22Rv1 (cell line): ENCODE data around the gene LRMDA.

Source experiments
- H3K27ac ChIP-seq: fragments of 450-650 bp; 2 replicates; pipeline ENCODE4 v1.5.1; 2017
- ZFX ChIP-seq: fragments of 450-650 bp; IDR thresholded peaks from 2 replicates; pipeline ENCODE4 v1.6.1; 2017; ENCODE audit warnings: antibody characterized with exemption, borderline replicate concordance
- TF ChIP-seq, protein P1 (sequence below): fragments of 450-650 bp; IDR thresholded peaks from 2 replicates; pipeline ENCODE4 v1.5.1; 2017; ENCODE audit warnings: mild to moderate bottlenecking

The LRMDA gene

DNA sequence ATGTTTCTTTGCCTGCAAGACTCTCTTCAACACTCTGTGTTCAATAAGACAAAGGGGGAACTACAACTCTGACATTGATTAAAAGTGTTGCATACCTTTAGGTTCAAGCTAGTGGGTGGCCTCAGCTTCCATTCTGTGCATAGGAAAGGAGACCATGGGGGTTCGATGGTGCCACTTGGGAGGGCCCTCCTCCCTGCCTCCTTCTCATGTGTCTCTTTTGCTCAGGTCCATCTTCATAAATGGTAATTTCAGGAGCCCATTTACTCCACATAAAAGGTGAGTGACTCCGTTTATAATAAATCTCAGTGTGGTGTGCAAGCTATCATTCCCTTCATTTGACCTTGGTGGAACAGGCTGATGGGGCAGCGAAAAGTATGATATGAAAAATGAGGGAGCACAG, 285.1 kb downstream of the LRMDA start:
- TF ChIP-seq, protein P1, sequence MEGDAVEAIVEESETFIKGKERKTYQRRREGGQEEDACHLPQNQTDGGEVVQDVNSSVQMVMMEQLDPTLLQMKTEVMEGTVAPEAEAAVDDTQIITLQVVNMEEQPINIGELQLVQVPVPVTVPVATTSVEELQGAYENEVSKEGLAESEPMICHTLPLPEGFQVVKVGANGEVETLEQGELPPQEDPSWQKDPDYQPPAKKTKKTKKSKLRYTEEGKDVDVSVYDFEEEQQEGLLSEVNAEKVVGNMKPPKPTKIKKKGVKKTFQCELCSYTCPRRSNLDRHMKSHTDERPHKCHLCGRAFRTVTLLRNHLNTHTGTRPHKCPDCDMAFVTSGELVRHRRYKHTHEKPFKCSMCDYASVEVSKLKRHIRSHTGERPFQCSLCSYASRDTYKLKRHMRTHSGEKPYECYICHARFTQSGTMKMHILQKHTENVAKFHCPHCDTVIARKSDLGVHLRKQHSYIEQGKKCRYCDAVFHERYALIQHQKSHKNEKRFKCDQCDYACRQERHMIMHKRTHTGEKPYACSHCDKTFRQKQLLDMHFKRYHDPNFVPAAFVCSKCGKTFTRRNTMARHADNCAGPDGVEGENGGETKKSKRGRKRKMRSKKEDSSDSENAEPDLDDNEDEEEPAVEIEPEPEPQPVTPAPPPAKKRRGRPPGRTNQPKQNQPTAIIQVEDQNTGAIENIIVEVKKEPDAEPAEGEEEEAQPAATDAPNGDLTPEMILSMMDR = no peak
- no peak for TF ChIP-seq ZFX
- H3K27ac ChIP-seq = no peak overlapping the region

DNA sequence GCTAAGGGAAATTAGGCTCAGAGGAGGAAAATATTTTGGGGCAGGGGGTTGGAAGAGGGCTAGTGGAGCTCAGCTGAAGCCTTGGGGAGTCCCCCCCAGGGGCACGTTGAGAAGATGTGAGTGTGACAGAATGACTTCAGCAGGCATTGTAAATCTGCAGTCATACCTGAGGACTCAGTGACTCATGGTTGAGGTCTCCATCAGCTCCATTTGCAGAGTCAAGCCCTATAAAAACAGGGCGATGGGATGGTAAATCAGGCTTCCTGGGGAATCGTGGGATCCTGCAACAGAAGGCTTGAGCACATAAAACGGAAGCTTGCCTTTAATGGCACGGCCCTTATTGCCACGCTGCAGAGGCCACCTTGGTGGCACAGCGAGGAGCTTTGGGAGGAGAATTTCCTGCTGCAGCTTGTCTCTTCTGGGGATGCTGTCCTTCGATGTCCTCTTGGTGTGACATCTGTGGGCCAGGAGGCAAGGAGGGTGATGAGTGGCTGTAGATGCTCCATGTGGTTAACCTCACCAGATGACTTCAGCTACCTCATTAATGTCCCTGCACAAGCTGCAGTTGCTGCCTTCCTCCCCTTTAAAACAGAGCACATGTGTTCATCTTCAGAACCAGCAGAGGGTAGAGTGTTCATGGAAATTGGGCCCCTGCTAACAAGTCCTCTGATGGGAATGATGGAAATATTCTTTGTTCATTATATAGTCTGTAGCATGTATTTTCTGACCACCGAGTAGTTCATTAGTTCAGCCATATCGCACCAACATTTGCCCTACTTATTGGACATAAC, 285.9 kb downstream of the LRMDA start:
- H3K27ac ChIP-seq = no peak overlapping the region
- TF ChIP-seq, protein P1 = no peak
- no peak for TF ChIP-seq ZFX

DNA sequence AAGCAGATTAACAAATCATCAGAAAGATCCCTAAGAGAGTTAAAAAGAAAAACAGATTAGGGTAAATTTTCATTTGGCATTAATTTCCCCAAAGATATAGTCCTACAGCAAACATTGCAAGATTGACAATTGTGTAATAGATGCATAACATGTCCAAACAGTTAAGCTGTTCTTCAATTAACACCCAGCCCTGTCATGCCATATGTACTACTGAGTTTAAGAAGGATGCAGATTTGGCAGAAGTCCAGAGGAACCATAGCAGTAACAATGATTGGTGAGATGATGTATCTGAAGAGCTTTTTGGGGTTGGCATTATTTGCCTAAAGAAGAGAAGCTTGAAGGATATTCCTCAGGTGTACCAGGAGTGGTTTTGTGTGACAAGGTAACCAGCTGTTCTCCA, 287.6 kb downstream of the LRMDA start:
- TF ChIP-seq, protein P1 = no peak
- no peak for TF ChIP-seq ZFX
- no peak overlapping the region for H3K27ac ChIP-seq

DNA sequence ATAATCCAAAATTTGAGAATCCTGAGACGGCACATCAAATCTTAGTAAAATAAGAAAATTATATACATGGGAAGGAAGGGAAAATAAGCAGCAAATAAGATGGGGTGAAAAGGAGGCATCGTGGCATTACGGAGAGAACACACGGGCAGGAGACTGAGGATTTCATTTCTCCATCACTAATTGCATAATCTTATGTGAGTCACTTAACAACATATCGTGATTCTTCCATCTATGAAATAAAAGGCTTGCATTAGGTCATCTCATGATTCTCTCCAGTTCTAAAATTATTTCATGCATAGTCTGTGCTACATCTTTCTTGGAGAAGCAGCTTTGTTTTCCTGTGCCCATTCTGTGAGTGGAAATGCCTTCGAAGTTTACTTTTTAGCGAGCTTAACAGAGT, 288.7 kb downstream of the LRMDA start:
- H3K27ac ChIP-seq = no peak overlapping the region
- TF ChIP-seq, protein P1 = no peak
- no peak for TF ChIP-seq ZFX

DNA sequence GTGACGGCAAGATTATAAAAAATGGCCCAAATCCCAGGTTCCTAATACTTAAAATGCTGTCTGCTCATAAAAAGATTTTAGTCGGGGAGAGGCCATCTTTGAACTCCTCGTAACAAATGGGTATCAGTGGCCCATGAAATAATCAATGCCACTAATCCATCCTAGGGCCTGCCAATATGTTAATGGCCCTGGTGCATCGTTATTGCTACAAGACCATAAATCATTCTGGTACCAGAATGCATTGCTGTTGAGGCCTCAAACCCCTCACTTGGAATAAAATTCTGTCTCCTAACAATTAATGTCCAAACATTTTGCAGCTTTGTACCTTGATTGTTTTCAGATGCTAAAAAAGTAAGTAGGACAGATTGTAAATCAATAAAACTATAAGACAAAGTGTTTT, 290.6 kb downstream of the LRMDA start:
- TF ChIP-seq, protein P1 = no peak
- TF ChIP-seq ZFX = no peak
- no peak overlapping the region for H3K27ac ChIP-seq

DNA sequence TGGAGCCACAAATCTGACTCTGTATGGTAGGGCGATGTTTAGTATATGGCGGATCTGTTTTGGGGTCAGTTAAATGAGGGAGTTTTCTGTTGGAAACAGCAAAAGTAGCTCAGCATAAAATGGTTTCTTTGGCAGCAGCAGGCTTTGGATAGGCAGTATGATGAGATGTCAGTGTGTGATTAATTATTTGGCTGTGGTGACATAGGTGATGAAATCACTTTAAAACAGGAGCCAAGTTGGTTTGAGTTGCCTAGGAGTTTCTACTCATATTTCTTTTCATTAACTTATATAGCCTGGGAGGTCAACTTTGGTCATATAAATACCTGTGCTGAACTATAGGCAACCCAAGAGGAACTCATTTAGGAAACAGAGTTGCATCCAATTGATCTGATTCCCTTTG, 291.2 kb downstream of the LRMDA start:
- no peak for TF ChIP-seq ZFX
- TF ChIP-seq, protein P1 = no peak
- H3K27ac ChIP-seq = no peak overlapping the region

DNA sequence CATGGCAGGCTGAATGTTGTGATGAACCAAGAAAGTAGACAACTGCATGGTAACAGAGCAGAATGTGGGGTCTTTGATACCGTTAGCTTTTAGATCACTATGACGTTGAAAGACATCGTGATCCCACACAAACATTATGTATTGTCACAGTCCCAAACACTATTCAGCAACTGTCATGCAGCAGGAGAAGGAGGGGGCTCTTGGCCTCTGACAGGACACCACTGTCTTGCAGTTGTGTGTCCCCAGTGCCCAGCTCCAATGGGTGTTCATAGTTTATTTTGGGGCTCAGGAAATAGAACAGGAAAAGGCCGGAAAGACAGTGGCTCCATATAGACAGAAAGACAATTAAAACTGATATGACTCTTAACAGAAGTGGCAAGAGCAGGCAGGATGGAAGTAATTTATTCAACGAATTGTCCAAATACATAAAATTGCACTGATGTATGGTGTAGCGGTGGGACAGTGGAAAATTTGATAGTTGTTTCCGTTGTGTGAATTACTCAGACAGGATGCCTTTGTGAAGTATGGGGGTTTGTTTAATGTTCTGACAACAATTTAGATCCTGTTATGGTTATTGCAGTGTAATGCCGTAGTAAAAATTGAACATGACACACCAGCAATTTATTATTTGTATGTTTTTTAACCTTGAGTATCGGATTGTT, 292.0 kb downstream of the LRMDA start:
- no peak overlapping the region for H3K27ac ChIP-seq
- TF ChIP-seq ZFX = no peak
